Measurements from ENCODE around the gene RNF215. TPM values are rescaled to one million over a fixed set of nuclear protein-coding genes. Genes with fewer than 3 reads are reported as not detected.
"Not testable (repeated sequence)": the region's sequence is repeated elsewhere in the genome, so short reads cannot be mapped to it uniquely, and the experiment has no call there.

Gene RNF215
- total RNA-seq, 2 donors from 2014 or later: 9.3 to 15.6 TPM

GRCh38 chr22:30338341-30338740, 48.9 kb downstream of the RNF215 start:
- intact Hi-C loops (cut with DNase I); DNase-seq (ENCODE audit: low spot score): not testable (repeated sequence)

GRCh38 chr22:30337461-30337778, 49.8 kb downstream of the RNF215 start:
- DNase-seq (ENCODE audit: low spot score): no peak
- intact Hi-C loops (cut with DNase I): no loop called here

GRCh38 chr22:30336752-30337460, 50.3 kb downstream of the RNF215 start:
- no peak for DNase-seq (ENCODE audit: low spot score)
- intact Hi-C loops (cut with DNase I): no loop called here

GRCh38 chr22:30335236-30335635, 52.0 kb downstream of the RNF215 start:
- intact Hi-C loops (cut with DNase I): no loop called here
- no peak for DNase-seq (ENCODE audit: low spot score)

GRCh38 chr22:30334646-30335045, 52.6 kb downstream of the RNF215 start:
- DNase-seq (ENCODE audit: low spot score): no peak
- intact Hi-C loops (cut with DNase I): no loop called here

- intact Hi-C loops (cut with DNase I): no loop called here
- DNase-seq (ENCODE audit: low spot score): no peak
Observed at GRCh38 chr22:30333707-30334087, 53.5 kb downstream of the RNF215 start.

GRCh38 chr22:30332994-30333706, 54.1 kb downstream of the RNF215 start:
- DNase-seq (ENCODE audit: low spot score): no peak
- intact Hi-C loops (cut with DNase I): no loop called here

- intact Hi-C loops (cut with DNase I): no loop called here
- DNase-seq (ENCODE audit: low spot score): no peak
Observed at GRCh38 chr22:30332551-30332950, 54.7 kb downstream of the RNF215 start.

Other genes starting within 250 kb of the RNF215 start
- gene LIF, start 140.7 kb downstream of the RNF215 start, total RNA-seq: 1 to 10 TPM; 2.6 to 8.1 TPM
- 1 to 10 TPM; 1.0 to 2.0 TPM for gene OSM, start 120.6 kb downstream of the RNF215 start, total RNA-seq
- gene CASTOR1, start 97.9 kb downstream of the RNF215 start, total RNA-seq: 10 to 100 TPM in 1 of 2 donors, 1 to 10 TPM in 1; 9.8 to 14.3 TPM
- gene TBC1D10A, start 60.5 kb downstream of the RNF215 start, total RNA-seq: 10 to 100 TPM; 20.5 to 20.7 TPM
- gene SF3A1, start 30.5 kb downstream of the RNF215 start, total RNA-seq: 100 to 1,000 TPM; 106 to 108 TPM
- gene CCDC157, start 30.4 kb downstream of the RNF215 start, total RNA-seq: under 1 TPM; 0.76 to 0.88 TPM
- 10 to 100 TPM in 1 of 2 donors, 1 to 10 TPM in 1; 8.0 to 10.9 TPM for gene SEC14L2, start 9.6 kb upstream of the RNF215 start, total RNA-seq
- 1 to 10 TPM; 3.5 to 3.7 TPM for gene MTFP1, start 38.4 kb upstream of the RNF215 start, total RNA-seq
- gene SEC14L3, start 84.6 kb upstream of the RNF215 start, total RNA-seq: not detected
- gene SEC14L4, start 118.3 kb upstream of the RNF215 start, total RNA-seq: under 1 TPM; 0.14 to 0.19 TPM
- gene SEC14L6, start 159.3 kb upstream of the RNF215 start, total RNA-seq: under 1 TPM; 0.10 to 0.14 TPM
- gene GAL3ST1, start 187.3 kb upstream of the RNF215 start, total RNA-seq: 1 to 10 TPM; 1.3 to 2.5 TPM
- gene PES1, start 204.5 kb upstream of the RNF215 start, total RNA-seq: 10 to 100 TPM; 37.9 to 48.2 TPM
- 10 to 100 TPM; 23.4 to 47.3 TPM for gene TCN2, start 219.8 kb upstream of the RNF215 start, total RNA-seq
- gene SLC35E4, start 248.4 kb upstream of the RNF215 start, total RNA-seq: 1 to 10 TPM; 4.4 to 7.8 TPM

All from posterior vena cava (tissue), 2 donors.